Osteoblast (primary cell): ENCODE data around the gene ASIC3. TPM values are rescaled to one million over a fixed set of nuclear protein-coding genes. Genes with fewer than 3 reads are reported as not detected.

ENCODE experiments used
- DNase-seq: peaks from one replicate; pipeline ENCODE4 v3.0.0; 2011; ENCODE audit warnings: low spot score, mixed read lengths; ENCODE audit not compliant: insufficient read length; ENCODE audit errors: missing footprints
- H2AFZ ChIP-seq: 2 replicates; pipeline ENCODE4 v1.6.0; 2011; ENCODE audit warnings: mild to moderate bottlenecking, low read length
- H3K27ac ChIP-seq: 2 replicates; pipeline ENCODE4 v1.5.1; 2011; ENCODE audit warnings: mild to moderate bottlenecking, low read depth, low read length, moderate library complexity
- H3K27me3 ChIP-seq: 2 replicates; pipeline ENCODE4 v1.6.0; 2012; ENCODE audit warnings: mild to moderate bottlenecking, control low read depth, inconsistent platforms, low read length, moderate library complexity; ENCODE audit not compliant: insufficient read depth
- H3K36me3 ChIP-seq: 2 replicates; pipeline ENCODE4 v1.5.1; 2011; ENCODE audit warnings: mild to moderate bottlenecking, low read length, control low read depth, moderate library complexity; ENCODE audit not compliant: insufficient read depth
- H3K4me1 ChIP-seq: 2 replicates; pipeline ENCODE4 v1.5.1; 2011; ENCODE audit warnings: mild to moderate bottlenecking, low read length, control low read depth, moderate library complexity; ENCODE audit not compliant: insufficient read depth
- H3K4me2 ChIP-seq: 2 replicates; pipeline ENCODE4 v1.6.0; 2011; ENCODE audit warnings: mild to moderate bottlenecking, low read length; ENCODE audit not compliant: insufficient read depth
- H3K4me3 ChIP-seq: fragments of 200-600 bp; sonication (generic); 3 replicates; pipeline ENCODE4 v1.5.1; 2012; ENCODE audit warnings: mild to moderate bottlenecking, low read length, inconsistent platforms; ENCODE audit not compliant: insufficient read depth
- H3K79me2 ChIP-seq: 2 replicates; pipeline ENCODE4 v1.6.0; 2012; ENCODE audit warnings: mild to moderate bottlenecking, low read length, control low read depth, inconsistent platforms; ENCODE audit not compliant: insufficient read depth
- H3K9me3 ChIP-seq: 2 replicates; pipeline ENCODE4 v1.5.1; 2011; ENCODE audit warnings: low read depth, low read length, control low read depth
- H4K20me1 ChIP-seq: 2 replicates; pipeline ENCODE4 v1.6.0; 2012; ENCODE audit warnings: mild to moderate bottlenecking, low read length, control low read depth; ENCODE audit not compliant: insufficient read depth
- CTCF ChIP-seq: IDR thresholded peaks from 2 replicates; pipeline ENCODE4 v1.5.1; 2011; ENCODE audit warnings: mild to moderate bottlenecking, low read depth, low read length, moderate library complexity; ENCODE audit errors: extremely low read depth
- total RNA-seq: library from RNA; depleted of rRNA; stranded (reverse); fragments of >200 nt; gene quantifications from 2 replicates; pipeline ENCODE4 v1.2.3, GENCODE V29; 2012

ASIC3 gene
- total RNA-seq, 1 donor = under 0.01 TPM

- Histone ChIP-seq H3K27me3 (no peaks in the 10 kb centered on the region), H3K79me2 (peaks cover 41% of the 10 kb centered on the region), H4K20me1 (peaks cover 21% of the 10 kb centered on the region), H3K4me3 (no peak overlapping the region), H3K36me3 (peaks cover 26% of the 10 kb centered on the region), H3K4me1 (peaks cover 27% of the 10 kb centered on the region), H2AFZ (no peak overlapping the region), H3K4me2 (peak overlapping the region; percentile 93), H3K27ac (no peak overlapping the region), H3K9me3 (no peaks in the 10 kb centered on the region)
- no peak for TF ChIP-seq CTCF
- peak; percentile 90 for DNase-seq
Observed at GRCh38 chr7:151078233-151079040, 30.1 kb downstream of the ASIC3 start.

GRCh38 chr7:151079199-151079910, 31.0 kb downstream of the ASIC3 start:
- Histone ChIP-seq H4K20me1 (peaks cover 21% of the 10 kb centered on the region), H3K36me3 (peaks cover 19% of the 10 kb centered on the region), H3K27ac (peak overlapping the region; percentile 65), H3K27me3 (no peaks in the 10 kb centered on the region), H3K4me2 (peak overlapping the region; percentile 93), H3K4me3 (peak overlapping the region; percentile 95), H2AFZ (no peak overlapping the region), H3K4me1 (peaks cover 31% of the 10 kb centered on the region), H3K9me3 (no peaks in the 10 kb centered on the region), H3K79me2 (peaks cover 41% of the 10 kb centered on the region)
- no peak for TF ChIP-seq CTCF
- peak; percentile 55 for DNase-seq

GRCh38 chr7:151080067-151080521, 31.8 kb downstream of the ASIC3 start:
- DNase-seq = peak; percentile 94
- Histone ChIP-seq H3K9me3 (no peaks in the 10 kb centered on the region), H3K27ac (peak overlapping the region; percentile 65), H3K79me2 (peaks cover 41% of the 10 kb centered on the region), H3K4me2 (peak overlapping the region; percentile 93), H3K36me3 (peaks cover 16% of the 10 kb centered on the region), H4K20me1 (peaks cover 21% of the 10 kb centered on the region), H3K27me3 (no peaks in the 10 kb centered on the region), H3K4me1 (peaks cover 31% of the 10 kb centered on the region), H3K4me3 (peak overlapping the region; percentile 95), H2AFZ (peak overlapping the region; percentile 85)
- TF ChIP-seq CTCF = no peak
